B cell (primary cell): ENCODE results near the gene BCAS4.

Experiments
- CTCF ChIP-seq: fragments of 200-600 bp; IDR thresholded peaks from one replicate; pipeline ENCODE4 v1.8.0; 2022; ENCODE audit warnings: antibody characterized with exemption, mild to moderate bottlenecking
- EZH2 ChIP-seq: IDR thresholded peaks from 2 replicates; pipeline ENCODE4 v1.6.1; 2012; ENCODE audit warnings: borderline replicate concordance, low read depth, mild to moderate bottlenecking, moderate library complexity, low read length; ENCODE audit not compliant: insufficient read depth, poor library complexity, severe bottlenecking

- TF ChIP-seq CTCF (no peak), EZH2 (no peak)
Measured at GRCh38 chr20:50893620-50894019, 98.8 kb downstream of the BCAS4 start.
